Liver (tissue), 9 donors: ENCODE data around the gene ABAT. TPM values are rescaled to one million over a fixed set of nuclear protein-coding genes. Genes with fewer than 3 reads are reported as not detected.

ENCODE experiments used
- DNase-seq: peaks from one replicate; pipeline ENCODE4 v3.0.0-alpha.2; 2017; ENCODE audit warnings: low spot score
- H3K27ac ChIP-seq, 2 donors: one replicate each; pipeline ENCODE4 v1.7.0; 2013; ENCODE audit warnings: inconsistent platforms in 2 of 2, low read length in 2 of 2, control low read depth in 1 of 2, low read depth in 1 of 2, mild to moderate bottlenecking in 1 of 2
- H3K27me3 ChIP-seq, 4 donors: one replicate each; pipeline versions ENCODE4 v1.6.1 to v1.7.0; 2013; ENCODE audit warnings: low read length in 3 of 4, inconsistent platforms in 1 of 4, mild to moderate bottlenecking in 1 of 4, moderate library complexity in 1 of 4; ENCODE audit not compliant: control insufficient read depth in 4 of 4, insufficient read depth in 4 of 4
- H3K36me3 ChIP-seq, 4 donors: one replicate each; pipeline versions ENCODE4 v1.6.1 to v1.7.0; 2013; ENCODE audit warnings: low read length in 3 of 4, mild to moderate bottlenecking in 3 of 4, low read depth in 1 of 4, moderate library complexity in 1 of 4; ENCODE audit not compliant: control insufficient read depth in 4 of 4, insufficient read depth in 3 of 4
- H3K4me1 ChIP-seq, 4 donors: one replicate each; pipeline versions ENCODE4 v1.6.1 to v1.7.0; 2013; ENCODE audit warnings: low read length in 3 of 4, mild to moderate bottlenecking in 3 of 4, moderate library complexity in 1 of 4; ENCODE audit not compliant: control insufficient read depth in 4 of 4, insufficient read depth in 4 of 4
- H3K4me3 ChIP-seq, 3 donors: one replicate each; pipeline versions ENCODE4 v1.6.1 to v1.7.0; 2013; ENCODE audit warnings: low read length in 3 of 3, control low read depth in 1 of 3, low read depth in 1 of 3, mild to moderate bottlenecking in 1 of 3
- H3K9ac ChIP-seq, 2 donors: one replicate each; pipeline ENCODE4 v1.7.0; 2013; ENCODE audit warnings: low read length in 2 of 2, mild to moderate bottlenecking in 2 of 2, moderate library complexity in 2 of 2, control low read depth in 1 of 2, low read depth in 1 of 2
- H3K9me3 ChIP-seq, 4 donors: one replicate each; pipeline versions ENCODE4 v1.6.1 to v1.7.0; 2013; ENCODE audit warnings: low read length in 3 of 4; ENCODE audit not compliant: control insufficient read depth in 4 of 4
- ATF3 ChIP-seq: IDR thresholded peaks from 2 replicates; pipeline ENCODE4 v1.6.1; 2016; ENCODE audit warnings: antibody characterized with exemption
- CTCF ChIP-seq: fragments of 150-350 bp; IDR thresholded peaks from 2 replicates; pipeline ENCODE4 v1.5.1; 2017; ENCODE audit warnings: improper control_type of control experiment, low read depth, low read length; ENCODE audit not compliant: missing input control
- EGR1 ChIP-seq, 2 donors: IDR thresholded peaks; 2 replicates each; pipeline ENCODE4 v1.6.1; 2016 to 2018; ENCODE audit warnings: antibody characterized with exemption in 2 of 2, low read depth in 2 of 2
- FOXA1 ChIP-seq: IDR thresholded peaks from 2 replicates; pipeline ENCODE4 v1.6.1; 2016; ENCODE audit warnings: antibody characterized with exemption
- HNF4A ChIP-seq, 2 donors: conservative IDR thresholded peaks; 2 replicates each; pipeline ENCODE4 v1.6.1; 2016; ENCODE audit warnings: antibody characterized with exemption in 2 of 2, mild to moderate bottlenecking in 2 of 2
- HNF4G ChIP-seq: IDR thresholded peaks from 2 replicates; pipeline ENCODE4 v1.6.1; 2016; ENCODE audit warnings: antibody characterized with exemption
- JUND ChIP-seq, 2 donors: IDR thresholded peaks; 2 replicates each; pipeline ENCODE4 v1.6.1; 2016; ENCODE audit warnings: antibody characterized with exemption in 2 of 2
- MAX ChIP-seq: IDR thresholded peaks from 2 replicates; pipeline ENCODE4 v1.6.1; 2016; ENCODE audit warnings: antibody characterized with exemption
- NR2F2 ChIP-seq: IDR thresholded peaks from 2 replicates; pipeline ENCODE4 v1.6.1; 2016; ENCODE audit warnings: antibody characterized with exemption
- RAD21 ChIP-seq, 2 donors: IDR thresholded peaks; 2 replicates each; pipeline ENCODE4 v1.6.1; 2016; ENCODE audit warnings: antibody characterized with exemption in 2 of 2, mild to moderate bottlenecking in 2 of 2
- REST ChIP-seq: IDR thresholded peaks from 2 replicates; pipeline ENCODE4 v1.6.1; 2016; ENCODE audit warnings: antibody characterized with exemption, mild to moderate bottlenecking
- RXRA ChIP-seq, 2 donors: IDR thresholded peaks; 2 replicates each; pipeline ENCODE4 v1.6.1; 2017 to 2018; ENCODE audit warnings: antibody characterized with exemption in 2 of 2, mild to moderate bottlenecking in 1 of 2
- SP1 ChIP-seq: IDR thresholded peaks from 2 replicates; pipeline ENCODE4 v1.6.1; 2018; ENCODE audit warnings: antibody characterized with exemption, mild to moderate bottlenecking
- TAF1 ChIP-seq: conservative IDR thresholded peaks from 2 replicates; pipeline ENCODE4 v1.6.1; 2016; ENCODE audit warnings: antibody characterized with exemption, mild to moderate bottlenecking
- YY1 ChIP-seq: IDR thresholded peaks from 2 replicates; pipeline ENCODE4 v1.6.1; 2016; ENCODE audit warnings: antibody characterized with exemption, mild to moderate bottlenecking
- ZBTB33 ChIP-seq: IDR thresholded peaks from 2 replicates; pipeline ENCODE4 v1.6.1; 2016; ENCODE audit warnings: antibody characterized with exemption
- WGBS: extraction: QIAGEN DNeasy Blood & Tissue Kit; methylation state at CpG from one replicate; pipeline ENCODE4 v1.1.7; 2013; 5-methylcytosine and 5-hydroxymethylcytosine counted together
- polyA plus RNA-seq, 2 donors: library from polyadenylated mRNA; stranded (reverse) in 1 of 2; unstranded in 1 of 2; fragments of 200-250 nt in 1 of 2; fragments of >200 nt in 1 of 2; fragmentation: Nextera tagmentation in 1 of 2; extraction: Ambion mirVana in 1 of 2; gene quantifications; one replicate each; pipeline versions ENCODE4 v1.2.1 to v1.2.3, GENCODE V29; 2013 to 2015
- total RNA-seq, 2 donors: library from RNA; depleted of rRNA; stranded (reverse); fragments of >200 nt; gene quantifications; one replicate each; pipeline ENCODE4 v1.2.3, GENCODE V29; 2014
- donor health status: healthy.
- donor health status: healthy.
- donor health status: healthy.
- donor health status: healthy.
- donor health status: healthy.

ABAT gene
- total and polyA plus RNA-seq, 4 donors = 52.4 to 205 (median 141) TPM

GRCh38 chr16:8736123-8736668 is 61.8 kb downstream of the ABAT start:
- DNase-seq = no peak
- 81% methylated on average over 9 of the region's 9 CpGs for WGBS
- no peak overlapping the region for H3K9ac ChIP-seq

GRCh38 chr16:8739151-8739550 is 64.7 kb downstream of the ABAT start:
- TF ChIP-seq ZBTB33 = no peak
- TF ChIP-seq EGR1 (IDR thresholded peaks at IDR 0.05; ENCODE audit: low read depth in 2 of 2) = no peak
- no peak for TF ChIP-seq TAF1
- TF ChIP-seq NR2F2 = no peak
- no peak for TF ChIP-seq RXRA (IDR thresholded peaks at IDR 0.05)
- TF ChIP-seq FOXA1 = no peak
- no peak for TF ChIP-seq HNF4G
- no peak for TF ChIP-seq MAX
- no peak for TF ChIP-seq YY1
- no peak for TF ChIP-seq CTCF
- TF ChIP-seq ATF3 = no peak
- TF ChIP-seq SP1 = no peak
- Histone ChIP-seq H3K27ac (peak overlapping the region; percentile 84 to 98), H3K9ac (no peak overlapping the region), H3K36me3 (peaks cover 0 to 7% (median 4%) of the 10 kb centered on the region in 4 donors), H3K27me3 (no peaks in the 10 kb centered on the region), H3K4me3 (no peak overlapping the region), H3K4me1 (peaks cover 2 to 35% (median 19%) of the 10 kb centered on the region in 4 donors), H3K9me3 (no peaks in the 10 kb centered on the region)
- DNase-seq = no peak
- WGBS = 79% methylated on average over 6 of the region's 6 CpGs

More at GRCh38 chr16:8736123-8736668, 61.8 kb downstream of the ABAT start:
- H3K27me3 ChIP-seq = no peaks in the 10 kb centered on the region
- TF ChIP-seq YY1 (no peak), RXRA (IDR thresholded peaks at IDR 0.05) (no peak), RAD21 (IDR thresholded peaks at IDR 0.05) (no peak), TAF1 (no peak), HNF4G (no peak), MAX (no peak), EGR1 (IDR thresholded peaks at IDR 0.05; ENCODE audit: low read depth in 2 of 2) (no peak), REST (no peak), SP1 (no peak), HNF4A (conservative IDR thresholded peaks at IDR 0.05) (no peak), JUND (IDR thresholded peaks at IDR 0.05) (no peak), NR2F2 (no peak)
- peaks cover 0 to 7% (median 3%) of the 10 kb centered on the region in 4 donors for H3K36me3 ChIP-seq
- H3K4me1 ChIP-seq = peaks cover 0 to 20% (median 5%) of the 10 kb centered on the region in 4 donors
- no peaks in the 10 kb centered on the region for H3K9me3 ChIP-seq
- no peak overlapping the region for H3K4me3 ChIP-seq
- H3K27ac ChIP-seq = no peak overlapping the region
